Activated naive CD4-positive, alpha-beta T cell treated with anti-CD3 and anti-CD28 coated beads, Interleukin-2, amount 50 U/mL, for 16 hours (primary cell): ENCODE data around the gene AMMECR1L.
"Not testable (repeated sequence)": the region's sequence is repeated elsewhere in the genome, so short reads cannot be mapped to it uniquely, and the experiment has no call there.

Source experiments
- DNase-seq: peaks from one replicate; pipeline ENCODE4 v3.0.0-alpha.2; 2020

The AMMECR1L gene

DNA sequence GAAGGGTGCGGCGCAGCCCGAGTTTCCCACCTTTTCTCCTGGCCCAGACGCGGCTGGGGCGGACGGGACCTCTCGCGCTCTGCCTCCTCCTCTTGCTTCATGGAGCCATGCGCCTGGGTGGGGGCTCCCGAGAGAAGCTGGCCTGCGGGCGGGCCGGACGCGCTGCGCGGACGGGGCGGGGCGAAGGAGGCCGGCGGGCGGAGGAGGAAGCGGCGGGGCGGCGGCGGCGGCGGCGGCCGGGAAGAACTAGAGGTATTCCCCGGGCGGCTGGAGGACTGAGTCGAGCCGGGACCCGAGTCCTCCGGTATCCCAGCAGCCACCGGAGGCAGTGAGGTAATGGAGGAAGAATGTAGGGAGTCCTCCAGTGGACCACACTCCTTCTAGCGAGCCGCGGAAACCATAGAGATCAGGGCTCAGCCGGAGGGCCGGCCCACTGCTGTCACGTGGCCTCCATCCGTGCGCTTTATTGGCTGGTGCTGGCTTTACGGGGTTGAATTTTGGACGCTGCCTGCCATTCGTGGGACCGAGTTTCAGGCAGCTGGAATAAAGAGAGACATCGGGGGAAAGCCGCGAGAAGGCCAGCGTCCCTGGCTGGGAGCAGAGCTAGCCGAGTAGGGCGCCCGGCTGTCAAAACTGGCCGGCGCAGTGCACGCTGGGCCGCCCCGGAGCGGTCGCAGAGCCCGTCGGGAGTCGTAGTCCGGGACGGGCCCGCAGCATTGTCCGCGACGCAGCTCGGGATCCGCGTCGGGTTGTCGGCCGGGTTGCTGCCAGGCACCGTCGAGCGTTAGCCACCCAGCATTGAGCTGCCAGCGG, at the start of gene AMMECR1L:
Gene AMMECR1L (minus strand): TSS at position 177 of the 813 bp plus-strand sequence. CDS start 11,722 bp downstream, outside the sequence.
- peak; percentile 73 for DNase-seq

DNA sequence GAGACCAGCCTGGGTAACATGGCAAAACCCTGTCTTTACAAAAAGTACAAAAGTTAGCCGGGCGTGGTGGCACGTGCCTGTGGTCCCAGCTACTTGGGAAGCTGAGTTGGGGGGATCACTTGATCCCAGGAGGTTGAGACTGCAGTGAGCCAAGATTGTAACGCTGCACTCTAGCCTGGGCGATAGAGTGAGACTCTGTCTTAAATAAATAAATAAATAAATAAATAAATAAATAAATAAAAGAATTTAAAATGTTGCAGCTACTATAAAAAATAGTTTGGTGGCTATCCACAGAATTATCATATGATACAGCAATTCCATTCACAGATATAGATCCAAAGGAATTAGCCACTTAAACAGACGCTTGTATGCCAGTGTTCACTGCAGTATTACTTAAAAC, 49.6 kb upstream of the AMMECR1L start:
- no peak for DNase-seq

DNA sequence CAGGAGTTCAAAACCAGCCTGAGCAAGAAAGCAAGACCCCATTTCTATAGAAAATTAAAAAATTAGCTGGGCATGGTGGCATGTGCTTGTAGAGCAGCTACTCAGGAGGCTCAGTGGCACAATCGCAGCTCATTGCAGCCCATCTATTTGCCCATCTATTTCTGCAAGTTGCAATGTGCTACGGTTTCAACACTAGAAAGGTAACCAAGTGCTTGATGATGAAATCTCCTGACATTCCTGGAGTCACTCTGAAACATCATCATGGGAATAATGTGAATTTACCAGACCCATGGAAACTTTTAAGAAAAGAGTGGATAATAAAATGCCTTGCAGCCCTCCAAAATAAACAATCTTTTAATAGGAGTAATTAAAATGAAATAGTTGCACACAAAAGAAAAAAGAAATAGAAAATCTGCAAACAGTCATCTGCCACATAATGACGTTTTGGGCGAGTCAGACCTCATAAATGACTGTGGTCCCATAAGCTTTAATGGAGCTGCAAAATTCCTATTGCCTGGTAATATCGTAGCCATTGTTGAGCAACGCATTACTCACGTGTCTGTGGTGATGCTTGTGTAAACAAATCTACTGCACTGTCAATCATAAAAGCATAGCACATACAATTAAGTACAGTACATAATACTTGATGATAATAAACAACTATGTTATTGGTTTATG, 46.6 kb upstream of the AMMECR1L start:
- DNase-seq = no peak

DNA sequence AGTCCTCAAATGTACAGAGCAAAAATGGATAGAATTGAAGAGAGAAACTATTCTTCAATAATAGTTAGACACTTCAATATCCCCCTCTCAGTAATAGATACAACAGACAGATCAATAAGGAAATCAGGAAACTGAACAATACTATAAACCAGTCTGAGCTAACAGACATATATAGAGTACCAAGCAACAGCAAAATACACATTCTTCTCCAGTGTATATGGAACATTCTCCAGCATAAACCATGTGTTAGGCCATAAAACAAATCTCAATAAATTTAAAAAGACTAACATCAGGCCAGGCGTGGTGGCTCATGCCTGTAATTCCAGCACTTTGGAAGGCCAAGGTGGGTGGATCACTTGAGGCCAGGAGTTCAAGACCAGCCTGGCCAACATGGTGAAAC, 43.7 kb upstream of the AMMECR1L start:
- DNase-seq = no peak

DNA sequence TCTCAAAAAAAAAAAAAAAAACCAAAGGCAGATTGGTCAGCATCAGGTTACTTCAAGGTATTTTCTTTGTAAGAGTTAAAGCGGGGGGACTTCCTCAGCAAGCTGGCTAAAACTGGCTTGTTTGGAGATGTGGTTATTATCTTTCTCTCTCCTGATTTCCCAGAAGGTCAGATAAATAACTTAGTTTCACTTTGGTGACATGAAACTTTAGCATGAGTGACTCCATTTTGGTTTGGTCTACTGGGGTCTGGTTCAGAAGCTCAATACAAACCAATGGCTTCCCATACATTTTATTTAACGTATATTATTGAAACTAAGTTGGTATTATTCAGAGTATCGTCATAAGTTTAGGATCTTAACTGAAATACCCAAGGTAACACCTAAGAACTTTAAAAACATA, 41.6 kb upstream of the AMMECR1L start:
- no peak for DNase-seq

DNA sequence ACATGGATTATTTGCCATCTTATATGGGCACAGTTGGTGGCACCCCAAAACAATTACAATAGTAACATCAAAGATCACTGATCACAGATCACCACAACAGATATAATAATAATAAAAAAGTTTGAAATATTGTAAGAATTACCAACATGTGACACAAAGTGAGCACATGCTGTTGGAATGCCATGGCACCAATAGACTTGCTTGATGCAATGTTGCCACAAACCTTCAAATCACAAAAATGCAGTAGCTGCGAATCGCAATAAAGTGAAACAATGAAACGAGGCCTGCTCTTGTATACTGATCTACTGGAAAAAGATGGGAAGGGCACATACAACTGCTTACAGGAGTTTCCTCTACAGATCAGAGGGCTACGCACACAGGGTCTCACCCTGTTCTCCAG, 32.2 kb upstream of the AMMECR1L start:
- no peak for DNase-seq

DNA sequence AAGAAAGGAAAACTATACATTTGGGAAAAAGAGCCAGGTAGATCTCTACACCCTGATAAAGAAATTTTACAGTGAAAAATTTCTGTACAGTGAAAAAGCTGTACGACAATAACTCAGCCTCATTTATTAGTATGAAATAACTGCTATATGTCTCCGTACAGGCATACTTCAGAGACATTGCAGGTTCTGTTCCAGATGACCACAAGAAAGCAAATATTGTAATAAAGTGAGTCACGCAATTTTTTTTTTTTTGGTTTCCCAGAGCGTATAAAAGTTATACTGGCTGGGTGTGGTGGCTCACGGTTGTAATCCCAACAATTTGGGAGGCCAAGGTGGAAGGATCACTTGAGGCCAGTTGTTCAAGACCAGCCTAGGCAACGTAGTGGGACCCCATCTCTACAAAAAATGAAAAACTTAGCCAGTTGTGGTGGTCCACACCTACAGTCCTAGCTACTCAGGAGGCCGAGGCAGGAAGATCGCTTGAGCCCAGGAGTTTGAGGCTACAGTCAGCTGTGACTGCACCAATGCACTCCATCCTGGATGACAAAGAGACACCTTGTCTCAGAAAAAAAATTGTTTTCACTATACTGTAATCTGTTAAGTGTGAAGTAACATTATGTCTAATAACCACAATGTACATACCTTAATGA, 28.2 kb upstream of the AMMECR1L start:
- DNase-seq = no peak

DNA sequence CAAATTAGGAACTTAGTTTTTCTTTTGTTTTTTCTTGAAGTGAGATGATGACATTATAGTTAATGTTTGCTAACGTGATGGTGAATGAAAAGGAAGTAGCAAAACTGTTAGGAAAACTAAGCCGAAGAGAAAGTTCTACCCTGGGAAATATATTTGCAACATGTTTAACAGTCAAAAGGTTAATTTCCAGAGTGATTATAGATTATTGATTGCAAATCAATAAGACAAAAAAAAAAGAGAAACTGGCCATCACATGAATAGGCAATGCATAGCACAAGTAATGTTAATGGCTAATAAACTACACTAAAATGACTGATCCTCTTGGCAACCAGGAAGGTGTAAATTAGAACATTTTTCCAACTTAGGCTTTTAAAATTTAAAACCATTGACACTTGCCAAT, 26.0 kb upstream of the AMMECR1L start:
- DNase-seq = no peak

DNA sequence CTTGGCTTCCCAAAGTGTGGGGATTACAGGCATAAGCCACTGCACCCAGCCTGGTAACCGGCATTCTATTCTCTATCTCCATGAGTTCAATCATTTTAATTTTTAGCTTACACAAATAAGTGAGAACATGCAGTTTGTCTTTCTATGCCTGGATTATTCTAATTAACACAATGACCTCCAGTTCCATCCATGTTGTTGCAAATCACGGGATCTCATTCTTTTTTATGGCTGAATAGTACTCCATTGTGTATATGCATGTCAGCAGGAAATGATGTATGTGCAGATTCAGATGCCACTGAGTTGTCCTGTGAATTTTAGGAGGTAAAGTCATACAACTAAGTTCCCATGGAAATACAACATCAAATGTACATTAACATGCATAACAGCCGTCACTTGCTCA, 24.7 kb upstream of the AMMECR1L start:
- no peak for DNase-seq

DNA sequence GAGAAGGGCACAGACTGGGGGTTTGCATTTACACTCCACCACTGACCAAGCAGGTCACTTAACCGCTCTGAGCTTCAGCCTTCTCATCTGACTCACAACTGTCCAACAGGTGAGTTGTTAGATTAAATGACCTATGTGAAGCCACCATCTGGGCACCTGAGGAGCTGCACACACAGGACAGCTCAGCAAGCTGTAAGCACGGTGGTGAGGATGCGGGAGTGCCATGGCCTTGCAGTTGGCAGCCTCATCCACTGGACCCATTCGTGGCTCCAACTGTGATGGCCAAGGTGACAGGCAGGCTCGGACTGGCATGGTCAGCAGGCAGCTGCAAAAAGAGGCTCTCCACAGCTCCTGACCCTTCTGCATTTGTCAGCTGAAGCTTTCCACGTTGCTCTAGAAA, 23.3 kb upstream of the AMMECR1L start:
- DNase-seq = no peak

DNA sequence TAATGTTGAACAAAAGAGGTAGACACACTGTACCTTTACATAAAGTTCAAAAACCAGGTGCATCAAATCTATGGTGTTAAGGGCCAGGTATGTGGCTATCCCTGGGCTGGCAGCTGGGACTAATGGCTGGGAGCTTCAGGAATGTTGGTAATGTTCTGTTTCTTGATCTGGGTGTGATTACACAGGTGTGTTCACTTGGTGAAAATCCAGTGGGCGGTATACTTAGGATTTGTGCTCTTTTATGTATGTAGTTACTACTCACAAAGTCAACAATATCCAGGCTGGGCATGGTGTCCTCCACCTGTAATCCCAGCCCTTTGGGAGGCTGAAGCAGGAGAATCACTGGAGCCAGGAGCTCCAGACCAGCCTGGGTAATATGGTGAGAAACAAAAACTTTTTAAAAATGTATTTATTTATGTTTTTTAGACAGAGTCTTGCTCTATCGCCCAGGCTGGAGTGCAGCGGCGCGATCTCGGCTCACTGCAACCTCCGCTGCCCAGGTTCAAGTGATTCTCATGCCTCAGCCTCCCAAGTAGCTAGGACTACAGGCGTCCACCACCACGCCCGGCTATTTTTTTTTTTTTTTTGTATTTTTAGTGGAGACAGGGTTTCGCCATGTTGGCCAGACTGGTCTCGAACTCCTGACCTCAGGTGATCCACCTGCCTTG, 22.1 kb upstream of the AMMECR1L start:
- not testable (repeated sequence) for DNase-seq

DNA sequence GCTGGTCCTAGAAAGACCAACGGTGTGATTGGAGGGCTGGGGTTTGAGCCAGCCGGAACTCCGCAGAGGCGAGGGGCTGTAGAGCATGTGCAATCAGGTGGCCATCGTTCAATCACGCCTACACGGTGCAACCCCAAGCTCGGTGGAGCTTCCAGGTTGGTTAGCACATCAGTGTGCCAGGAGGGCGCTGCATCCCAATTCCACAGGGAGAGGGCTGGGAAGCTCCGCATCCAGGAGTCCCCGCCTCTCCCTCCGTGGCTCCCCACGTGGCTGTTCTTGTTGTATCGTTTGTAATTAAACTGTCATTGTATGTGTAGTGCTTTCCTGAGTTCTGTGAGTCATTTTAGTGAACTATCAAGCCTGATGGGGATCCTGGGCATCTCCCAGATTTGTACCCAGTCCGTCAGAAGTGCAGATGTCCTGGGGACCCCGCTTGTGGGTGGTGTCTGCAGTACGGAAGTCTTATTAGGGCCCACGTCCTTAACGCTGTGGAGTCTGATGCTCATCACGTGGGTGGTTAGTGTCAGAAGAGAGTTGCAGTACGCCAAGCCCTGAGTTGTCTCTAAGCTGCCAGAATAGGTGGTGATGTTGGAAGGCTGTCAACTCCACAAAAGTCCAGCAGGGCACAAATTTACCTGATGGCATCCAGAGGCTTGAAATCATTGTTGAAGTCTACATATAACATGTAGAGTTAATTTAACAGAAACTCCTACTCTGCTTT, 20.6 kb upstream of the AMMECR1L start:
- no peak for DNase-seq

DNA sequence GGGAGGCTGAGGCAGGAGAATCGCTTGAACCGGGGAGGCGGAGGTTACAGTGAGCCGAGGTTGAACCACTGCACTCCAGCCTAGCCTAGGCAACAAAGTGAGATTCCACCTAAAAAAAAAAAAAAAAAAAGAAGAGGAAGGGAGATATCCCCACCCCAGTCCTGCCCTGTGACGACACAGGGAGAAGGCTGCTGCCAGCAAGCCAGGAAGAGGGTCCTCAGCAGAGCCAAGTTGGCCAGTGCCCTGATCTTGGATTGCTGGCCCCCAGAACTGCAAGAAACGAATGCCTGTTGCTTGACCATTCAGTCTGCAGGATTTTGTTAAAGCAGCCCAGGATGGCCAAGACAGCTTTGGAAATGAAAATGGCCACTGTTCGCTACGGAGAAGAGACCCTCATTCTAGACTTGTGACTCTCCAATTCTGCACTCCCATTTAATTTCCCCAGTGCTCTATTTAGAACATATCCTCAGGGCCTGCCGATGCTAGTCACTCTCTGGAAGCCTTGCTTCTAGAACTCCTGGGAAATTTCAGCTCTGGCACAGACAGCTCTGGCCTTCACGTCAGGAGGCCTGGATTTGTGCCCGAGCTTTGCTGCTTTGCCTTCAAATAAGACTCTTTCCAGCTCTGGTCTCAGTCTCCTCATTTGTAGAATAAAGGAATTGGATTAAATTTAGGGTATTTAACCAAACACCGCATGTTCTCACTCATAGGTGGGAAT, 15.7 kb upstream of the AMMECR1L start:
- DNase-seq = no peak

DNA sequence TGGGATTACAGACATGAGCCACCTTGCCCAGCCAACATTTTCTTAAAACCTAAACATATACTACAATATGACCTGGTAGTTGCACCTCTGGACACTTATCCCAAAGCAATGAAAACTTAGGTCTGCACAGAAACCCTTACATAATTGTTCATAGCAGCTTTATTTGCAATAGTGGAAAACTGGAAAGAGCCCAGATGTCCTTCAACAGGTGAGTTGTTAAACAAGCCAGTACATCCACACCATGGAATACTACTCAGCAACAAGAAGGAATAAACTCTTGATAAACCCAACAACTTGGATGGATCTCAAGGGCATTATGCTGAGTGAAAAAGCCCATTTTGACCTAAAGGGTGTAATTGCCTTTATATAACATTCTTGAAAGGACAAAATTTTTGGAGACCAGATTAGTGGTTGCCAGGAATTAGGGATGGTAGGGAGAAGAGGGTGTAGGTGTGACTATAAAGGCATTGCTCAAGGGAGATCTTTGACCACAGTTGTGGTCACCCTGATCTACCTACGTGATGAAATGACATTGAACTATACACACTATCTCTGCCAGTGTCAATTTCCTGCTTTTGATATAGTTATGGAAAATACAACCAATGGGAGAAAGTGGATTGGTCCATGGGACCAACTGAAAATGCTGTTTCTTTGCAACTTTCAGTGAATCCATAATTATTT, 11.9 kb upstream of the AMMECR1L start:
- DNase-seq = no peak

DNA sequence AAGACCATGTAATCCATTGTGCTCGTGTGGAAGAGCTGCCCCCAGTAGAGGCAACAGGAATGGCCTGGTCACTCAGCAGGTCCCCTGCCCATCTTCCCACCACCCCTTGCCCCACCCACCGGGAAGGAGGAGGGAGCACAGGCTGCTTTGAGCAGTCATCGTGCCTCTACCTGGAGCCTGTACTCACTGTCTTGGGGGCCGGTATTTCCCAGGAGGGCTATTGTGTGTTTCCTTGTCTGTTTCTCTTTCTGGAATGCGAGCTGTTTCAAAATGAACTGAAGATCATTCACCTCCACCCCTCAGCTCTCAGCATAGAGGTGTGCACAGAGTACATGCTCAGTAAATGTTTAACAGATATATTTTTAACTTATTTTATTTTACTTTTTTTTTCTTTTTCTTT, 7.7 kb upstream of the AMMECR1L start:
- no peak for DNase-seq

DNA sequence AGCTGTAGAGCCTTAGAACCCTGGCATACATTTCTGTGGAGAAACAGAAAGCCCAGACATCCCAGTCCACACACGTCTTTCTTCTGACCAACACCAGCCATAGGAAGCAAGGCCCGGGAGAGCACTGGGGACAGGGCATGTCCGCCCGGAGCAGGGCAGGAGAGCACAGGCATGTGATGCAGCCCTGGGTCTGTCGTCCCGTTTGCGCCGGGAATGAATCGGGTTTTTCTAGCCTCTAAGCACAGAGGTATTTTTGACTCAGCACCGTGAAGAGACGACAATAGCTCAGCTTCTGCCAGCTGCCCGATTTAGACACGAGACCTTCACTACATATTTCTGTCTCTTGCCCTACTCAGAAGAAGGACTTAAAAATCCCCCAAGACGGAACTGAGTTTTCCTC, 7.3 kb upstream of the AMMECR1L start:
- DNase-seq = no peak

DNA sequence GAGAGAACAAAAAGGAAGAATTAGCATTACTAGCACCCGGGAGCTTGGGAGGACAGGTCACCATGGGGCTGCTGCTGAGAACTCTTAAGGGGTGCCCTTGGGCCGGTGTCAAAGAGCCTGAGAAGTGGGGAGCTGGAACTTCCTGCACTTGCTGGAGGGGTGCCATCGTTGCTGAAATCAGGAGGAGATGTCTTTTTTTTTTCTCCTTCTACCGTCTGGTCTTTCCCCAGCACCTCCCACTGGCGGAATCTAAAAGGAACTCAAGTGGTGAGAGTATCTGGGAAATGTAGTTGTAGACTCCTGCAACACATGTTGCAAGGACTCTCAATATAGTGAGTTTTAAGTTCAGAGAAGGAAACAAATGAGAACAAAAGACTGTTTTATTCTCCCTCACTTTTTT, 6.1 kb upstream of the AMMECR1L start:
- no peak for DNase-seq

DNA sequence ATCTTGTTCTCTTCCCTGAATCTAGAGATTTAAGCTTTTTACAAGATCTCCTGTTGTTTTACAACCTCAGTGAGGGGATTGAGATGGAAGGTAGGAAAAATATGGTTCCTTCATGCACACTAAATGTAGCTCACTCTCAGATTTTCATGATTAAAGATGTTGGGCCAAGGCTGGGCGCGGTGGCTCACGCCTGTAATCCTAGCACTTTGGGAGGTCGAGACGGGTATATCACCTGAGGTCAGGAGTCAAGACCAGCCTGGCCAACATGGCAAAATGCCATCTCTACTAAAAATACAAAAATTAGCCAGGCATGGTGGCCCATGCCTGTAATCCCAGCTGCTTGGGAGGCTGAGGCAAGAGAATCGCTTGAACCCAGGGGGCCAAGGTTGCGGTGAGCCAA, 5.0 kb upstream of the AMMECR1L start:
- not testable (repeated sequence) for DNase-seq

DNA sequence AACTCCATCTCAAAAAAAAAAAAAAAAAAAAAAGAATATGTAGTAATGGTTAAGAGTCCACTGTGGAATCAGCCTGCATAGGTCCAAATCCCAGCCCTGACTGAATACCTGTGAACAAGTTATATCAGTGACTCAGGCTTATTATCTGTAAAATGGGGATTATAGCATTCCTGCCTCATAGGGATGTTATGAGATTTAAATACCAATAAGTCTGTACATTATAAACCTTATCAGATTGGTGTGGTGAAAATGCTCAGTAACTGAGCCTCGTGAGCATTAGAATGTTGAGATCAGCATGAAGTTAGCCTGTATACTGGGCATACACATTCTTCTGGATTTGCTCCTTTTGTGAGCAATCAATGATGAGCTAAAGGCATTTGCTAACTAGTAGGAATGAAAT, 3.0 kb upstream of the AMMECR1L start:
- DNase-seq = no peak

DNA sequence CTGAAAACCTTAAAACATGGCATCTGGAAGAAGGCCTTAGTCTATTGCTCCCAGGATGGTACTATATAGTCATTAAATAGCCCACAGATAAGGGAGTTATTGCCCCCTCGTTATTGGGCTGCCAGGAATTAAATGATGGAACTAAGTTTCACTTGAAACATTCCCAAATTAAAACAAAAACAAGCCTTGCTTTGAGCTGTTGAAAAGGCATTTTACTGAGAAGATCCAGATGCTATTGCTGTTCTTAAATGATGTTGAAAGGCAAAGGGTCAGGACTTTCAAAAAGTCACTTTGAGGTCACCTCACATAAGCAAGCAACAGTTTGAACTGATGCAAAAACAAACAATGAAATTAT, 2.0 kb upstream of the AMMECR1L start:
- DNase-seq = no peak

DNA sequence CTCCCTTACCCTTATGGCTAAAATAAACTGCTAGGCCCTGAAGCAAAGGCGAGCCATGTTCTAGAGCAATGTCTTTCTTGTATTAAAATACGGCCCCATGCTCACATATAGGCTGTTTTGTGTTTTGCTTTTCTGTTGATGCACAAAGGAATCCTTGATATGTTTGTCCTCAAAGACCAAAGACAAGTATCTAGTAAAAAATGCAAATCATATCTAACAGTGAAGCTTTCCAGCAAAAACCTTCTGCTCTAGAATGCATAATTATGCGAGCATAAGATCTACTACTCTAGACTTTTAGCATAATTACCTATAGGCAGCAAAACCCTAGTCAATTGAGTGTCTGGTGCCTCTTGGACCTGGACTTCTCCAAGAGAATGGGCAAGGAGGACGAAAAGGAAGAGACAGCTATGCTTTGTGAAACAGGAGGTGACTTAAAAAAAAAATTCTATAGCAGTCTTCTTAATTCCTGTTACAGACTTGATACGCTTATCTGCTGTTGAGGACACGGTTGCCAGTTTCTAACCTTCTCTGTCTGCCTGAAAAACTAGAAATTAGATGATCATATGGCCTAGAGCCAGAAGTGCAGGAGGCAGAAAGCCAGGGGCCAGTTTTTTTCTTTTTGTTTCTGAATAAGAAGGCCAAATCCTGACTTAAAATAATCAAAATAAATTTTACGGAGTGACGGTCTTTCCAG, 1.5 kb upstream of the AMMECR1L start:
- DNase-seq = no peak
